Kidney tubule cell (primary cell): Measurements from ENCODE around the gene SLK.

ENCODE experiments used
- DNase-seq: peaks from one replicate; pipeline ENCODE4 v3.0.0-alpha.2; 2018; ENCODE audit warnings: low spot score

Gene SLK

DNA sequence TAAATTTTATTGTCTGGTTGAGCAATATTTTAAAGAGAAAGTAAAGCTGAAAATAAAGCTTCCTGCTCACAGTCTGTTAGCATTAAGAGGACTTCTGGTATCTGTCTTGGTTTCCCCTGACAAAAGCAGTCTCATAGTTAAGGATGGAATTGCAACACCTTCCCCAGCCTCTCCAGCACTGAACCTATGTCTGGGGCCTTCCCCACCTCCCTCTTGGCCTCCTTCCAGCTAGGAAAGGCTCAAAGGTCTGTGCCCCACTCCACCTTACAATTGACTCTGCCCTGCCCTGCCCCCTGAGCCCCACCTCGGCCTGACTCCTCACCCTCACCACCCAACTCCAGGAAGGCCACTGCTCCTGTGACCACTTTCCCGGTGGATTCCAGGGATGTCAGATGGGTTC lies 85.5 kb downstream of the SLK start:
- peak; percentile 19 for DNase-seq

DNA sequence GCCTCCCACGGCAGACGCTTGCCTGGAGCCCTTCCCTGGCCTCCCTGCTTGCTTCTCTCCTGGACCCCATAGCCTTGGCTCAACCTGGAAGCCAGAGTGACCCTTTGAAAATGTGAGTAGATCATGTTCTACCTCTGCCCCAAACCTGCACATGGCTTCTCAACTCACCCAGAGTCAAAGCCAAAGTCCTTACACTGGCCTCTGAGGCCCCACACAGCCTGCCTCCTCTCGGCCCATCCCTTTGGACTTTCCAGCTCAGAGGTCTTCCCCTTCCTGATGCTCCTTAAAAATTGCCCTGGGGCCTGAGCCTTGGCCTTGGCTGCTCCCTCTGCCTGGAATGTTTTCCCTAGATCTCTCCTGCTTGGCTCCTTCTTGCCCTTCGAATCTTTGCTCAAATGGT lies 86.3 kb downstream of the SLK start:
- DNase-seq: no peak

DNA sequence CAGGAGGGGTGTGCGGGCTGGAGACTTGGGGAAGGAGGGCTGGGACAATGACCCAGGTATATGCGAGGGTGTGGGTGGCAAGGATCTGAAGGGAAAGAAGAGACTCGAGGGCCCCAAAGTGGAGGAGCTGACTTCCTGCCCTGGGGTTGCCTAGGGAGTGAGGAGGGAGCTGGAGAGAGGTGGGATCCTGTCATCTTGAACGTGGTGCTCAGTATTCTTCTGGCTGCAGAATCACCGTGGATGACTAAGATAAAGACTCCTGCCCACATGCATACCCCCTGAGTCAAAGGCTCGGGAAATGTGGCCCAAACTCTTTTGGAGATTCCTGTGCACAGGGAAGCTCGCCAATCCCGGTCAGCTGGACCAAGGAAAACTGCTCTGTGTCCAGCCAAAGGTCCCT lies 87.5 kb downstream of the SLK start:
- DNase-seq: peak; percentile 94

DNA sequence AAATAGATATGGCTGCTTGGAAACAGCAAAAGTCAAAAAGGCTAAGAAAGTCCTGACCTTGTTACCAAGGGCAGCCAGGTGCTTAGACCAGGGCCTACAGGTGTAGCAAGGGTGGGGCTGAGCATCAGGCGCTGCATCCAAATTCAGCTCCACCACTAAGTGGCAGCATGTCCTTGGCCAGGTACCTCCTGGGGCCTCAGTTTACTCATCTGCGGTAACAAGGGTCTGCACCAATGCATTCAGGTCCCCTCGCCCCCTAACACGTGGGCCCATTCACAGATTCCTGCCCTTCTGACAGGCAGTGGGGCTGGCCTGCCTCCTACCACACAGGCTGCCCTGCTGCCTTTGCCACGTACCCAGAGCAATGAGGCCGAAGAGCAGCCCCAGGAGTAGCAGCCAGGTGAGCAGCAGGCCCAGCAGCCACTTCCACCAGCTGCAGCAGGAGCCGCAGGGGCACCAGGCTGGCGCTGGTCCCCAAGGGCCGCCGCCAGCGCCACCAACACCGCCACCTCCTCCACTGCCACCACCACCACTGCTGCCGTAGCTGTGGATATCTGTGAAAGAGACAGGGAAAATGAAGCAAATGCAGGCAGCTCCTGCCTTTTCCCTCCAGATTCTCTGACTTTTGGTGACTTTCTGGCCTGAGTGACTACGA lies 89.8 kb downstream of the SLK start:
- DNase-seq: no peak

DNA sequence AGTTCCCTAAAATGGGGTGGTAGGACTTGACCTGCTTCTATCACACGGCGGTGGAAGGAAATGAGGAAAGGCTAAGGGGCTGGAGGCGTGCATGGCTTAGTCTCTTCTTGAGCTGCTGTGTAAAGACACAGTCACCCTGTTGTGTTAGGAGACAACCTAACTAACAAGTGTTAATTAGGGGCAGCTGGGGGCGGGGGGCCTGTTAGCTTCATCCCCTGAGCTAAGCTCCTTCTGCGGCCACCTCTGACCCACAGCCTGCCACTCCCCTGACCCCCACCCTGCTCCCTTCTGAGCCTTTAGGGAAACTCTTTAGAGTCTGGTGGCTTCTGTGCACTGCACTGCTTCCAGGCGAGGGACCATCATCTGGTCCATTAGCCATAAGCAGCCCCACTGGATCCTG lies 90.8 kb downstream of the SLK start:
- DNase-seq: no peak

DNA sequence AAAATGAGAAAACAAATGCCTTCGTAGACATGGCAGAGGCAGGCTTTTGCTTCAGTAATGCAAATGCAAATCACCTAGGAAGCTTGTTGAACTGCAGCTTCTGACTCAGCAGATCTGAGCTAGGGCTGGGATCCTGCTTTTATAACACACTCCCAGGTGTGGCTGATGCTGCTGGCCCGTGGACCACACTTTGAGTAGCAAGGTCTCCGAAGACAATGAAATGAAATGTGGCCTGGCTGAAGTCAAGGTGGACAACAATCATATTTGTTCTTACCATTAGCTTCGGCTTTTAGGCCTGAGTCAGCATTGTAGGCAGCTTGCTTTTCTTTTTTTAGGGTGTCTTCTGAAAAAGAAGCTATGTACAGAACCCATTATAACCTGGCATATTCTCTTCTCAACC lies 92.4 kb downstream of the SLK start:
- no peak for DNase-seq

DNA sequence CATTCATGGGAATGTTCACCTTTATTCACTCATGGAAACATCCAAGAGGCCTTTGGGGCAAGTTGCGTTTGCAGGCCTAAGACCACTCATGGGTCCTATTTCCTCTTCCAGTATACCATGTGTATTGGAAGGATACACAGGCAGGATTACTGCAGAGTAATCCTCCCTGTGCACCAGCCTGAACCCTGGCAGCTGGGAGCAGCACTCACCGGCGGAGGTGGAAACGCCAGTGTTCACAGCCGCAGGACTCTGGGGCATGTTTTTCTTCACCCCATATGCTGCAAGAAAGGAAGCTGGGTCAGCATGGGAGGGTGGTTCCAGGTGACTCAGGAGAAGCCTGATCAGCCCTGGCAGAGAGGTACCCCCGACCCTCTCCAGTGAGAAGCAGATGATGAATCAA lies 94.3 kb downstream of the SLK start:
- DNase-seq: no peak

DNA sequence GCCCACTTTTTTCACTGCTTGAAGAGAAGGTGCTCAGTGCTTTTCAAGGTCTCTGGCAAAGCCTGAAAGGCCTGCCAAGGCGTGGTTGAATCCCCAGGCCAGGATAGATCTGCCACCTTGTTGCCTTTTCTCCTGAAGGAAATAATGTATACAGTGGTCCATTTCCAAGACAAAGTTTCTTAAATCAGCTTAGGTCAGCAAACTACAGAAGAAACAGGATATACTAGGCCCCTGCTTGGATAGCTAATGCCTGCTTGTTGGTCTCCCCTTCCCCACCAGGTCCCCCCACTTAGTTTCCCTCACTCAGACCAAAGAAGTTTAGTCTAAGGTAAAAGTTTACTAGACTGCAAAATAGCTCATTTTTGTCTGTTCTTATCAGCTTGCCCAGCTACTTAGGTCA lies 98.8 kb downstream of the SLK start:
- no peak for DNase-seq

DNA sequence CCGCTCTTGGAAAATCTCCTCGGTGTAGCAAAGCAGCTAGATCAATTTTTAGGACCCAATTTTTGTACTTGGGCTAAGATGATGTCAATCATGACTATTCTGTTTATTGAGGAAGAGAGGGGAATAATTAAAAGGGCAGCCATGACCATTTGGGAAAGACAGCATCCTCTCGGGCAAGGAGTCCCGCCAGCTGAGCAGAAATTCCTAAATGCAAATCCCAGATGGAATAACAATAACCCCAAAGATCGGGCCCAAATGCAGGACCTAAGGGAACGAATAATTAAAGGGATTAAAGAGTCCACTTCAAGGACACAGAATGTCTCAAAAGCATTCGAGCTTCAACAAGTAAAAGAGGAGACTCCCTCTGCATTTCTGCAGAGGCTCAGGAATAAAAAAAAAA lies 100.0 kb downstream of the SLK start:
- DNase-seq: no peak

DNA sequence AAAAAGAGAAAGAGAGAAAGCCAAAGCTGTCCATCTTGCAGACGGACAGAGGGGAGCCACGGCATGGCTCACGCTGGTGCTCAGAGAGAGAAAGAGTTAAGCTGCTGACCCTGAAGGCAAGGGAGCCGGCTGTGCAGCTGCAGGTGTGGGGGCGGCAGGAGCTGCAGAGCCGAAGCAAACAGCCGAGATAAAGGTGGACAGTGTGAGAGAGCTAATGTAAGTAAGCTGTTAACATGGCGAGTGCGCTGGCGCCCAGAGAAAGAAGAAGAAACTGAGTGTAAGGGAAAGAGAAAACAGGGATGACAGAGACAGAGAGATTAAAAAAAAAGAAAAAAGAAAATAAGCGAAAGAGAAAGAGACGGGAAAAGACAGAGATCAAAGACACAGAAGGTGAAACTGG lies 100.6 kb downstream of the SLK start:
- DNase-seq: no peak

DNA sequence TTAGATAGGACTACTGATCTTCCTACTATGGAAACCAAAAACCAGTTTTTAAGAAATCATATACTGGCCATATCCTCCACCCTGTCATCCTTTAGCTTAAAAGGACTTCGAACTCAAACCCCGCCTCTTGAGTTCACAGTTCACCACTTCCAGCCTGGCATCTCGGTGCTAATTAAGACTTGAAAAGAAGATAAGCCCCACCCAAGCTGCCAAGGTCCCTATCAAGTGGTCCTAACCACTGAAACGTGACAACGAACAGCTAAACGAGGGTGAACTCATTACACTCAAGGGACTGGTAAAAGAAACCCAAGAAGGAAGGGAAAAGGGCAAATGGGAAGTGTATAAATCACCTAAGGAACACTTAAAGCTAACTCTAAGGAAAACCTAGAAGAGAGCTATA lies 102.7 kb downstream of the SLK start:
- no peak for DNase-seq

DNA sequence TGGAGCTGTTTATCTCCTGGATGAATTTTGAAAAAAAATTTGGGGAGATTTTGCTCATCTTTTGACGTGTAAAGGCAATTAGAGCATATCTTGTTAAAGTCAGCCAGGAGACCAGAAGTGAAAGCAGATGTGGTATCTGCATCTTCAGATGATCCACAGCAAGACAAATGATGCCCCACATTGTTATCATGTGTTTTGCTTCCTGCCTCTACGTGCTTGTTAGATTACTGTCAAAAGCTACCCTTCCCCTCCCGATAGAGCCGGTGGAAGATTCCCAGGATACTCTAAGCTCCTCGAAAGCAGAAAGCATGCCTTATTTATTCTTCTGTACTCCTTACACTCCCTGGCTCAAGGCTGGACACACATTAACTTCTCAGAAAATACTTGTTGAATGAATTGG lies 105.8 kb downstream of the SLK start:
- DNase-seq: peak; percentile 29

DNA sequence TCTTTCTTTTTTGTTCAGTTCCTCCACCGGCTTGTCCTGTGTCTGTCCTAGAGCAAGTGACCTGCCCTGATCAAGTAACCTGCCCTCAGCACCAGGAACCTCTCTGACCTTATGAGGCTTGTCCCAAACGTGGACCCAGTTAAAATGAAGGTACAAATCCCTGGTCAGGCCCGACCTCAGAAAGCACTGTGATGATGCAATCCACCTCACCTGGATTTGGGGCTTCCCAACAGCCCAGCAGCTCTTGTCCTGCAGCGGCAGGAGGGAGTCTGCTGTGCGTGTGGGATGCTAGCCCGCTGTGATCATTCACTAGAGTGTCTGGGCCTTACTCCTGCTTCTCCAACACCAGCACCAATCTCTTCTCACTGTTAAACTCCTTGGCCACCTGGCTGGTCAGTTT lies 107.6 kb downstream of the SLK start:
- DNase-seq: no peak

DNA sequence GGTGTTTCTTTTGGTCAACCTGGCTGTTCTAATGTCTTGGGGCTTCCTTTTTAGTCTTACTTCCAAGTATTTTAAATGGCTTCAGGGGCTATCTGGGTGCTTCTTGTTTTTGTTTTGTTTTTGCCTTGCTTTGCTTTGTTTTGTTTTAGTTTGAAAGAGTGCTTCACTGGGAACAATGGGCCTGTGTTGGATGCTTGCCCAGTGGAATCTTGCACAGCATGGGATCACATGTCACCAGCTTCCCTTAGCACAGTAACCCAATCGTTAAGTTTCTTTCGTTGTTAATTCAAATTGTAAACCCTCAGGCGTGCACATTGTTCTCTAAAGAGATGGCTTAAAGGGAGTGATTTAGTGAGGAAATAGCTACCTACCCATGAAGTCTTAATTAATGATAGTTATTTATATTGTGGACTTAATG lies 109.8 kb downstream of the SLK start:
- DNase-seq: peak; percentile 18

DNA sequence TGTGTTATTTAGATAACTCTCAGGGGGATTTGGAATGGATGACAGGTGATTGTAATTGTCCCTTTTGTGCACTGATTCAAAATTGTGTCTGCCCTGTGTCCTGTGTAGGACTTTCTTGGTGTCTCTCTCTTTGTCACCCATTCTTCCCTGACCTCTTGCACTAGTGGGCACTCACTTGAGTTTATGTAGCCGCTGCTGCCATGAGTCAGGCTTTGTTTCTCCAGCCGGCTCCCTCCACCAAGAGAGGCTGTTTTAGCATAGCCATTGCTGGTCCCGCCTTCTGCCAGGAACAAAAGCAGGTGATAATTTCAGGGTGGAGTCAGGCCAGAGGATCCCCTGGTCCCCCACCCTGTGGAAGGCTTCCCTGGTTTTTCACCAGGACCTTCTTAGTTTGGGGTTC lies 110.3 kb downstream of the SLK start:
- DNase-seq: peak; percentile 22

DNA sequence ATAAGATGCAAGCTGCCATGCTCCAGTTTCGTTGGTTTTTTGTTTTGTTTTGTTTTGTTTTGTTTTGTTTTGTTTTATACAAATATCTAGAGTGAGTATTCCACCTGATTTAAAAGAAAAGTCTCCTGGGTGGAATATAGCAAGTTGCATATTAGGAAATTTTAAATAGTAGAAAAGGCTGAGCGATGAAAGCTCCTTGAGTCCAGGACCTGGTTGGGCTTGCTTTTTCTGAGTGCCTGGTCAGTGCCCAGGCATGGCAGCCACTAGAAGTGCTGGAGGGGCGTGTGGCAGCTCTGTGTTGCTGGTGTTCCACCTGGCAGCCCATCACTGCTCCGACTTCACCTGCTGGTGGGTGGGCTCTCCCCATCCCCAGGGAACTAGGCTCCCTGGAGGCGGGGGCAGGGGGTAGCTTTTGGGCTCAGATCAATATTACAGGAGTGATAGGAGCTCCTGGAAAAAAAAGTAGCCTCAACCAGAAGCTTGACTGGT lies 110.8 kb downstream of the SLK start:
- no peak for DNase-seq
